ENCODE results near the gene SHISAL2A.

The SHISAL2A gene

DNA sequence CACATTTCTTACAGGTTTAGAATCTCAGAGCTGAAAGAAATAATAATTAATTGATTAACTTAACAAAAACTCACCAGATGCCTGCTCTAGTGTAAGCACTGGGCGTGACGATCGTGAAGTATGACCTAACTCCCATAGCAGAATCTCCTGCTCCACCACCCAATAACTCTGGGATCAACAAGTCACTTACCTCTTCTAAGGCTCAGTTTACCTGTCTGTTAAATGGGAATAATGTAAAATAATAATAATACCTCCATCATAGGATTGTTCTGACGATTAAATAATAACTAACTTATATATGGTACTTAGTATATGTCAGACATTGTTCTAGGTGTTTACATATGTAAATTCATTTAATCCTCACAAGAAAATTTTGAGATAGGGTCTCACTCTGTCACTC lies 40.5 kb downstream of the SHISAL2A start:
- TF ChIP-seq ARNTL (CRISPR knock-in tag; IDR thresholded peaks at IDR 0.05; ENCODE audit: borderline replicate concordance, low read depth): no peak
- TF ChIP-seq ZFP30 (CRISPR knock-in tag; IDR thresholded peaks at IDR 0.05): no peak
- TF ChIP-seq, protein P1, sequence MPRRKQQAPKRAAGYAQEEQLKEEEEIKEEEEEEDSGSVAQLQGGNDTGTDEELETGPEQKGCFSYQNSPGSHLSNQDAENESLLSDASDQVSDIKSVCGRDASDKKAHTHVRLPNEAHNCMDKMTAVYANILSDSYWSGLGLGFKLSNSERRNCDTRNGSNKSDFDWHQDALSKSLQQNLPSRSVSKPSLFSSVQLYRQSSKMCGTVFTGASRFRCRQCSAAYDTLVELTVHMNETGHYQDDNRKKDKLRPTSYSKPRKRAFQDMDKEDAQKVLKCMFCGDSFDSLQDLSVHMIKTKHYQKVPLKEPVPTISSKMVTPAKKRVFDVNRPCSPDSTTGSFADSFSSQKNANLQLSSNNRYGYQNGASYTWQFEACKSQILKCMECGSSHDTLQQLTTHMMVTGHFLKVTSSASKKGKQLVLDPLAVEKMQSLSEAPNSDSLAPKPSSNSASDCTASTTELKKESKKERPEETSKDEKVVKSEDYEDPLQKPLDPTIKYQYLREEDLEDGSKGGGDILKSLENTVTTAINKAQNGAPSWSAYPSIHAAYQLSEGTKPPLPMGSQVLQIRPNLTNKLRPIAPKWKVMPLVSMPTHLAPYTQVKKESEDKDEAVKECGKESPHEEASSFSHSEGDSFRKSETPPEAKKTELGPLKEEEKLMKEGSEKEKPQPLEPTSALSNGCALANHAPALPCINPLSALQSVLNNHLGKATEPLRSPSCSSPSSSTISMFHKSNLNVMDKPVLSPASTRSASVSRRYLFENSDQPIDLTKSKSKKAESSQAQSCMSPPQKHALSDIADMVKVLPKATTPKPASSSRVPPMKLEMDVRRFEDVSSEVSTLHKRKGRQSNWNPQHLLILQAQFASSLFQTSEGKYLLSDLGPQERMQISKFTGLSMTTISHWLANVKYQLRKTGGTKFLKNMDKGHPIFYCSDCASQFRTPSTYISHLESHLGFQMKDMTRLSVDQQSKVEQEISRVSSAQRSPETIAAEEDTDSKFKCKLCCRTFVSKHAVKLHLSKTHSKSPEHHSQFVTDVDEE (CRISPR knock-in tag; IDR thresholded peaks at IDR 0.05): no peak
- TF ChIP-seq ZFP3 (CRISPR knock-in tag; IDR thresholded peaks at IDR 0.05): no peak
- TF ChIP-seq SNAI2 (CRISPR knock-in tag; IDR thresholded peaks at IDR 0.05): no peak
- no peak for TF ChIP-seq ZNF565 (CRISPR knock-in tag; conservative IDR thresholded peaks at IDR 0.05; ENCODE audit: low read depth)
- TF ChIP-seq, protein P2, sequence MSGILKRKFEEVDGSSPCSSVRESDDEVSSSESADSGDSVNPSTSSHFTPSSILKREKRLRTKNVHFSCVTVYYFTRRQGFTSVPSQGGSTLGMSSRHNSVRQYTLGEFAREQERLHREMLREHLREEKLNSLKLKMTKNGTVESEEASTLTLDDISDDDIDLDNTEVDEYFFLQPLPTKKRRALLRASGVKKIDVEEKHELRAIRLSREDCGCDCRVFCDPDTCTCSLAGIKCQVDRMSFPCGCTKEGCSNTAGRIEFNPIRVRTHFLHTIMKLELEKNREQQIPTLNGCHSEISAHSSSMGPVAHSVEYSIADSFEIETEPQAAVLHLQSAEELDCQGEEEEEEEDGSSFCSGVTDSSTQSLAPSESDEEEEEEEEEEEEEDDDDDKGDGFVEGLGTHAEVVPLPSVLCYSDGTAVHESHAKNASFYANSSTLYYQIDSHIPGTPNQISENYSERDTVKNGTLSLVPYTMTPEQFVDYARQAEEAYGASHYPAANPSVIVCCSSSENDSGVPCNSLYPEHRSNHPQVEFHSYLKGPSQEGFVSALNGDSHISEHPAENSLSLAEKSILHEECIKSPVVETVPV (CRISPR knock-in tag; IDR thresholded peaks at IDR 0.05): no peak
- TF ChIP-seq, protein P3, sequence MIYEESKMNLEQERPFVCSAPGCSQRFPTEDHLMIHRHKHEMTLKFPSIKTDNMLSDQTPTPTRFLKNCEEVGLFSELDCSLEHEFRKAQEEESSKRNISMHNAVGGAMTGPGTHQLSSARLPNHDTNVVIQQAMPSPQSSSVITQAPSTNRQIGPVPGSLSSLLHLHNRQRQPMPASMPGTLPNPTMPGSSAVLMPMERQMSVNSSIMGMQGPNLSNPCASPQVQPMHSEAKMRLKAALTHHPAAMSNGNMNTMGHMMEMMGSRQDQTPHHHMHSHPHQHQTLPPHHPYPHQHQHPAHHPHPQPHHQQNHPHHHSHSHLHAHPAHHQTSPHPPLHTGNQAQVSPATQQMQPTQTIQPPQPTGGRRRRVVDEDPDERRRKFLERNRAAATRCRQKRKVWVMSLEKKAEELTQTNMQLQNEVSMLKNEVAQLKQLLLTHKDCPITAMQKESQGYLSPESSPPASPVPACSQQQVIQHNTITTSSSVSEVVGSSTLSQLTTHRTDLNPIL (CRISPR knock-in tag; IDR thresholded peaks at IDR 0.05; ENCODE audit: low read depth): no peak
- no peak for TF ChIP-seq POU6F1 (CRISPR knock-in tag; IDR thresholded peaks at IDR 0.05; ENCODE audit: borderline replicate concordance, low read depth)
- no peak for TF ChIP-seq BACH2 (CRISPR knock-in tag; IDR thresholded peaks at IDR 0.05; ENCODE audit: borderline replicate concordance)
- no peak for ATAC-seq

GRCh38 chr1:52674497-52675384 lies 41.8 kb downstream of the SHISAL2A start:
- peak; percentile 53 for ATAC-seq
- TF ChIP-seq TOX (CRISPR knock-in tag; IDR thresholded peaks at IDR 0.05; ENCODE audit: borderline replicate concordance): no peak
- TF ChIP-seq BACH2 (CRISPR knock-in tag; IDR thresholded peaks at IDR 0.05; ENCODE audit: borderline replicate concordance): no peak
- no peak for TF ChIP-seq ESRRG (CRISPR knock-in tag; IDR thresholded peaks at IDR 0.05)
- TF ChIP-seq PATZ1 (CRISPR knock-in tag; IDR thresholded peaks at IDR 0.05; ENCODE audit: borderline replicate concordance): no peak
- TF ChIP-seq ZNF8 (CRISPR knock-in tag; IDR thresholded peaks at IDR 0.05): no peak
- no peak for TF ChIP-seq ARNTL (CRISPR knock-in tag; IDR thresholded peaks at IDR 0.05; ENCODE audit: borderline replicate concordance, low read depth)
- TF ChIP-seq ZFP3 (CRISPR knock-in tag; IDR thresholded peaks at IDR 0.05): no peak
- TF ChIP-seq GLIS3 (CRISPR knock-in tag; IDR thresholded peaks at IDR 0.05): no peak
- TF ChIP-seq RARB (CRISPR knock-in tag; IDR thresholded peaks at IDR 0.05): no peak
- TF ChIP-seq, protein P2 (CRISPR knock-in tag; IDR thresholded peaks at IDR 0.05): no peak
- no peak for TF ChIP-seq ZNF565 (CRISPR knock-in tag; conservative IDR thresholded peaks at IDR 0.05; ENCODE audit: low read depth)
- no peak for TF ChIP-seq TCF4 (CRISPR knock-in tag; IDR thresholded peaks at IDR 0.05; ENCODE audit: borderline replicate concordance)
- no peak for TF ChIP-seq OSR1 (CRISPR knock-in tag; IDR thresholded peaks at IDR 0.05)
- TF ChIP-seq, protein P1 (CRISPR knock-in tag; IDR thresholded peaks at IDR 0.05): no peak
- no peak for TF ChIP-seq POU6F1 (CRISPR knock-in tag; IDR thresholded peaks at IDR 0.05; ENCODE audit: borderline replicate concordance, low read depth)
- no peak for TF ChIP-seq SNAI2 (CRISPR knock-in tag; IDR thresholded peaks at IDR 0.05)
- no peak for TF ChIP-seq CSDC2 (CRISPR knock-in tag; IDR thresholded peaks at IDR 0.05)
- TF ChIP-seq ZC3H10 (CRISPR knock-in tag; IDR thresholded peaks at IDR 0.05): no peak

Data from SK-N-SH treated with all-trans-retinoic acid at 6 μM for 48 hours (cell line).